Kidney capillary endothelial cell (primary cell): ENCODE data around the gene CHCHD6.

ENCODE experiments used
- DNase-seq: peaks from one replicate; pipeline ENCODE4 v3.0.0-alpha.2; 2018; ENCODE audit warnings: low spot score

Gene CHCHD6

GRCh38 chr3:126743781-126744180 lies 39.7 kb downstream of the CHCHD6 start:
- DNase-seq = no peak

- no peak for DNase-seq
Observed at GRCh38 chr3:126745760-126746394, 41.8 kb downstream of the CHCHD6 start.

GRCh38 chr3:126746395-126747177 lies 42.5 kb downstream of the CHCHD6 start:
- DNase-seq = peak; percentile 2

- DNase-seq = no peak
Observed at GRCh38 chr3:126747768-126748167, 43.7 kb downstream of the CHCHD6 start.

- DNase-seq = no peak
Observed at GRCh38 chr3:126748701-126749546, 44.9 kb downstream of the CHCHD6 start.

- no peak for DNase-seq
Observed at GRCh38 chr3:126749547-126749875, 45.5 kb downstream of the CHCHD6 start.

- DNase-seq = no peak
Observed at GRCh38 chr3:126749931-126750755, 46.1 kb downstream of the CHCHD6 start.

- no peak for DNase-seq
Observed at GRCh38 chr3:126750756-126751121, 46.7 kb downstream of the CHCHD6 start.

- no peak for DNase-seq
Observed at GRCh38 chr3:126751611-126752302, 47.7 kb downstream of the CHCHD6 start.

- DNase-seq = peak; percentile 73
Observed at GRCh38 chr3:126752303-126753190, 48.5 kb downstream of the CHCHD6 start.

- DNase-seq = no peak
Observed at GRCh38 chr3:126753191-126754160, 49.4 kb downstream of the CHCHD6 start.

GRCh38 chr3:126755866-126756265 lies 51.8 kb downstream of the CHCHD6 start:
- DNase-seq = no peak

GRCh38 chr3:126758026-126758425 lies 54.0 kb downstream of the CHCHD6 start:
- no peak for DNase-seq

- no peak for DNase-seq
Observed at GRCh38 chr3:126758882-126759281, 54.8 kb downstream of the CHCHD6 start.

GRCh38 chr3:126760541-126760940 lies 56.5 kb downstream of the CHCHD6 start:
- no peak for DNase-seq

GRCh38 chr3:126763035-126763434 lies 59.0 kb downstream of the CHCHD6 start:
- DNase-seq = no peak

- no peak for DNase-seq
Observed at GRCh38 chr3:126765187-126766069, 61.4 kb downstream of the CHCHD6 start.

- no peak for DNase-seq
Observed at GRCh38 chr3:126766653-126767052, 62.6 kb downstream of the CHCHD6 start.
